ENCODE measurements around the gene DDRGK1.
"Not testable (repeated sequence)": the region's sequence is repeated elsewhere in the genome, so short reads cannot be mapped to it uniquely, and the experiment has no call there.

DDRGK1 gene

GRCh38 chr20:3183896-3184612 is 20.4 kb downstream of the DDRGK1 start:
- no peak for DNase-seq (ENCODE audit: low read depth)

- DNase-seq (ENCODE audit: low read depth): not testable (repeated sequence)
These were observed 22.1 kb downstream of the DDRGK1 start for GRCh38 chr20:3182429-3182828.

- DNase-seq (ENCODE audit: low read depth): no peak
These were observed 23.2 kb downstream of the DDRGK1 start for GRCh38 chr20:3181270-3181669.

- DNase-seq (ENCODE audit: low read depth): no peak
These were observed 24.2 kb downstream of the DDRGK1 start for GRCh38 chr20:3180319-3180718.

- DNase-seq (ENCODE audit: low read depth): no peak
These were observed 26.6 kb downstream of the DDRGK1 start for GRCh38 chr20:3177746-3178485.

GRCh38 chr20:3175270-3175669 is 29.2 kb downstream of the DDRGK1 start:
- no peak for DNase-seq (ENCODE audit: low read depth)

DNA sequence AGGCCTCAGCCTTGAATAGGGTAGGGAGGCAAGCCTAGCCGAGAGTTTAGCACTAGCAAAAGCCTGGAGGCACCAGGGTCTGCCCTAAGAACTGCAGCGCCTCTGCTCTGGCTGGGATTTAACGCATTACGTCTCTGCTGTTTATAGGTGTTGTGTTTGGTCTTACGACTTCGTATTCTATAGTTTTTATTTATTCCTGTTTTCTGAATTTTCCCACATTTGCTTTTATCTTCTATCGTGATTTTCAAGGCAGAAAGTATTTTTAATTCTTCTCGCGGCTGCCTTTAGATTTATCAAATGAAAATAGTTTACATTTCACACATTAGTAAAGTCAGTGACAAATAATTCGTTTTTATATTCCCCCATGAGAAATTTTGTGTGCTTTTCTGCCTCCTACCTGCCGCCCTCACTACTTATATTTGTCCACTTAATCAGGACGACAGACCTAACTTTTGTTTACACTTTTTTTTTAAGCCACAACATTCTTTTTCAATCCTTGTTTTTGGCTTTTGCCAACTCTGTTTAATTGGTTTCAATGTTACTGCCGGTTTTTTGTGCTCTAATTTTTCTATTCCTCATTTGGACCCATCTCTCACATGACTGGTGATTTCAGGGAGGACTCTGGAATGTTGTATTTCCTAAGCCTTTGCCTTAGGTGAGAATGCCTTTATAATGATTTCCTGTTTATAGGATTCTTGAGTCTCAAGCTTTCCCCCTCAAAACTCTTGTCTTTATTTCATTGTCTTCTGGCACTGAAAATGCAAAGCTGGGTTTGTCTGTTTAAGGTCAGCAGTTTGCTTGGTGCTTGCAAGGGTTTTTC is 29.8 kb downstream of the DDRGK1 start:
- no peak for DNase-seq (ENCODE audit: low read depth)

DNA sequence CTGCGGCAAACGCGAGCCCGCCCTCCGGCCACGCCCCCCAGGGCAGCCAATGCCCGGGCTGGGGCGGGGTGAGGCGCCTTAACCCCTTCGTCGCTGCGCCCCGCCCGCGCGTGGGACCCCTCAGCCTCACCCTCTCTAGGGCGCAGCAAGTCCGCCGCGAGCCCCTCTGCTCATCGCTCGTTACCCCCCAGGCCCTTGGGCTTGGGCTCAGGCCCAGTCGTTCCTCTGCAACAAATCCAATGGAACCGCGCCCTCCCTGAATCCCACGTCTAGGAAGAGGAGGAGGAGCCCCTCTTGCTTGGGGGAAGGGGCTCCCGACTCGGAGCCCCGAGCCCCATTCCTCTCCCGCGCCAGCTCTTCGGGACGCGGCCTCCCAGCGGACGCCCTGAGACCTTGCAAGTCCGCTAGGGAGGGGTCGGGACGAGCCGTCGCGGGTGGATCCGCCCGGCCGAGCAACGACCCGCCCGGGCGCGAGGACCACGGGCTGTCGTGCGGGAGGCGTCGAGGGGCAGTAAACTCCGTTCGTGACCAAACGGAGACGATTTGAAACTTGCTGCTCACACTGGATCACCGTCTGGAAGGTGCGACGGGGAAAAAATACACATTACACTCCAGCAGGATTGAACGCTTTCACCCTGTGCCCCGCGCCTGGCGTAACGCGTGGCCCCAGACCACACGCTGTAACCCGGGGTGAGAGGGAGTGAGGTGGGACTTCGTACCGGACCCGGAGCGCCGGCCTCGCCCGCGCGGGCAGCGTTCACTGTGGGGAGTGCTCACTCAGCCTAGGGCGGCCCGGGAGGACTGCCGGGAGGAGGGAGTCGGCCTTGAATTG is 30.7 kb downstream of the DDRGK1 start:
- peak; percentile 23 for DNase-seq (ENCODE audit: low read depth)

DNA sequence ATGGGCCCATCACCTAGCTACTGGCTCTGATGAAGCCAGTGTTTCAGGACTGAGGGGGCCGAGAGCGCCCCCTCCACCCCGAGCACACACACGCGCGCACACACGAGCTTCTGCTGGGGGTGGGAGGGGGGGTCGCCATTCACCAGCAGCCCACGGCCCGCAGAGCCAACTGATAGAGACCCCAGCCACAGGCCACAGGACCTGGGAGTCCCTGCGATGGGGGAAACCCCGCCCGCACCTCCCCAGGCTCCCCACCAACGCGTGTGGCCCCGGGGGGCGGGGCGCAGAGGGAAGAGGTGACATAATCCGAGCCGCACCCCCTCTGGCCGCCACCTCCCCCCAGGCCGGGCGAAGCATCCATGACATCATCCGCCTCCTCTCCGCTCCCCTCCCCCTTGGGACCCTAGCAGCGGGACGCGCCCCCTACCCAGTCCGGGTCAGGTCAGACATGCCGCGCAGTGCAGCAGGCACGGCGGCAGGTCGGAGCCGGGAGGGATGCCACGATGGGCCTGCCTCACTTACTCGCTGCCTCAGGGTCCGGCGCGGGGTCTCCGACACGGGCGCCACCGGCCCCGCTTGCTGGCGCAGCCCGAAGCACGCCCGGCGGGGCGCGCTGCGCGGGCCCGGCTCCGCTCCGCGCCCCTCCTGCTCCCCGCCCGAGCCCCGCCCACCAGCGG is 31.4 kb downstream of the DDRGK1 start, which contains the start of gene LZTS3:
Gene LZTS3 (minus strand): TSS at position 617 of the 677 bp plus-strand sequence. CDS start 6,386 bp downstream, outside the sequence.
- no peak for DNase-seq (ENCODE audit: low read depth)

- no peak for DNase-seq (ENCODE audit: low read depth)
These were observed 32.2 kb downstream of the DDRGK1 start for GRCh38 chr20:3172126-3172932.

DNA sequence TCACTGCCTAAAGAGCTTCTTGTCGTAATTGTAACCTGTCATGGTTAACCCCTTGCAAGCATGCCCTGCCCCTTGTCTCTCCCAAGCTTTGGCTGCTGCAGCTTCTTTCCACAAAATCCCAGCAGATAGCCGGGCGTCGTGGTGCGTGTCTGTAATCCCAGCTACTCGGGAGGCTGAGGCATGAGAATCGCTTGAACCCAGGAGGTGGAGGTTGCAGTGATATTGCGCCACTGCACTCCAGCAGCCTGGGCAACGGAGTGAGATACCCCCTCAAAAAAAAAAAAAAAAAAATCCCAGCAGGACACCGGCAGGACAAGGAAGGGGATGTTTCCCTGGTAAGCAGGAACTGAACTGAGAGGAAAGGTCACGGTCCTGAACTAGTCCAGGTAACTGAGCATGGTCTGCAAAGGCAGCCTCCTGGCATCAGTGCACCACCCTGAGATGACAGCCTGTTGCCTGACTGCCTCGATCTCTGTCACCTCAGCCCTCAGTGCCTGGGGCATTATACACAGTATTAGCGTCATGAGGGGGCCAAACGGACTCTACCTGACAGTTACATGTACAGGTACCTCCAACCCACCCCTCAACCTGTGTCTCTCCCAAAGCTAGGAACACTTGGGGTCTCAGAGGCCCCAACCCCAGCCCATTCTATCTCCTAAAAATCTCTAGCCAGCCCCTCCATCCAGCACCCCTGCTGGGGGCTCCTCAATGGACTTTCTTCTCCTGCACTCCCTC is 32.9 kb downstream of the DDRGK1 start:
- no peak for DNase-seq (ENCODE audit: low read depth)

DNA sequence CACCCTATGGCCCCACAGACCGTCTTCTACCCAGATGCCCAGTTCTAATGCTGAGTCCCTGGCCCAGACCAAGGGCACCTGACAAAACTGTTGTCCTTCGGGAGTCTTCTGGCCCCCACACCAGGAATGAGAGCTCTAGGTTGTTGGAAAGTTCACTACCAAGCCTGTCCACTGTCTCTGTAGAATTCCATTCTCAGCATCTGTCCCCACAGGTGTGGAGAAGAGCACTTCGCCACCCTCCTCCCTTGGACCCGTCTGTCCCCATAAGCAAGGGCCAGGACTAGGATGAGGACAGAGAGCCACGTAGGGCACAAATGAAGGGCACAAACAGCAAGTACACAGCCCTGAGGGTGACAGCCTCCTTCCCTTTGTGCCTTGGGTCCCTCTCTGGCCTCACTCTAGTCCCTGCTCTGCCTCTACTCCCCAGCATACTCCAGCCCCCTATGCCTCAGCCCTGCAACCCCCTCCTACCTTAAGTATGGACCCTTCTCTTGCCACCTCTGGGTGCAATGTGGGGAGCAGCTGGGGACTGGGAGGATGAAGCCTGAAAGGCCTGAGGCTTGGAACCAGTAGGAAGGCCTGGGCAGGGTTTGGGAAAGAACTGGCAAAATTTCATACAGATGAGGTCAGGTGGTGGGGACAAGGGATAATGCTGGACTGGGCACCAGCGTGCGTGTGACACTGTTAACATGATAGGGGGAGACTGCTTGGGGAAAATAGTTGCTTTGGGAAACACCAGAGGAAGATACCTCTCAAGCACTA is 35.5 kb downstream of the DDRGK1 start:
- DNase-seq (ENCODE audit: low read depth): no peak

GRCh38 chr20:3168079-3168828 is 36.2 kb downstream of the DDRGK1 start:
- no peak for DNase-seq (ENCODE audit: low read depth)

DNA sequence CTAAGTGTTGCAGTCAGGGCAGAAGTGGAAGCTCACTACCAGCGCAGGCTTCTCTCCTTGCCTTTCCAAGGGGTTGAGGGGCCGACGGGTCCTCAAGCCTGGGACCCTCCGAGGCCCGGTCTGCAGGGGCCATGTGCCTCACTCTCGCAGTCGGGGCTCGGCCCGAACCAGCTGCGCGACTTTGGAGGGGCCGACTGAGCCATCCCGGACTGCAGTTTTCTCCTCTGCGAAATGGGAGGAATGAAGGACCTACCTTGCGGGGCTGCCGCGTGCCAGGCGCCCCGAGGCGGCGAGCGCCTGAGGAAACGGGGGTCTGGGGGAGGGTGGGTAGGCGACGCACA is 36.8 kb downstream of the DDRGK1 start:
- no peak for DNase-seq (ENCODE audit: low read depth)

GRCh38 chr20:3166913-3167342 is 37.6 kb downstream of the DDRGK1 start:
- DNase-seq (ENCODE audit: low read depth): no peak

DNA sequence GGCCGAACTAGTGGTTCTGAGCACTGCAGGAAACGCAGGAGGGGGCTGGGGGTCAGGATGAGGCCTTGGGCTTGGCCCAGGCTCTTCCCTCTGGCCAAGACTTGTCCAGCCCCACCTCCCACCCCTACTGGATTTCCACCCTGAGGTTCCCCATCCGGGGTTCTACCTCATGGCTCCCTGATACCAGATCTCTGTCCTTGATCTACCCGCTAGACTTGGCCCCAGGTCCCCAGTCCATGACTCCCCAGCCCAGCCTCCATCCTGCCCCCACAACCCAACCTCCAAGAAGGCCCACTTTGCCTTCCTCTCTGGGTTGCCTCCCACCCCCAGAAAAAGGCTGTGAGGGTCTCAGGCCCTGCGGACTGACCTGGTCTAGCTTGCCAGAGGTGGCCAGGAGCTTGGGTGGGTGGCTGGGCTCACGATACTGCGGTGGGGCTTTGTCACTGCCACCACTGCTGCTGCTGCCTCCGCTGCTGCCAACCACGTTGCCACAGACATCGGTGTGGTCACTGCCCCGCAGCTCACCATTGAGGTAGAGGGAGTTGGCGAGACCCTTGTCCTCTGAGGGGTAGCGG is 38.1 kb downstream of the DDRGK1 start:
- no peak for DNase-seq (ENCODE audit: low read depth)

- DNase-seq (ENCODE audit: low read depth): no peak
These were observed 38.8 kb downstream of the DDRGK1 start for GRCh38 chr20:3165473-3166337.
